CD4-positive, alpha-beta T cell (primary cell): ENCODE results near the gene HBG1. TPM values are rescaled to one million over a fixed set of nuclear protein-coding genes. Genes with fewer than 3 reads are reported as not detected.

Source experiments
- ATAC-seq: fragments of 200-7000 bp; cut with Tn5 transposase; one replicate; pipeline ENCODE4 v1.10.0; 2022; ENCODE audit warnings: mild to moderate bottlenecking; ENCODE audit not compliant: poor library complexity
- CTCF ChIA-PET: fragments of 350-600 bp; sonication (Branson Sonifier 250); formaldehyde crosslinking; loops from one replicate; lab custom pipeline; 2021; ENCODE audit warnings: antibody characterized with exemption, inconsistent platforms; lab: Charles Lee
- POLR2A ChIA-PET: fragments of 350-600 bp; sonication (Branson Sonifier 250); formaldehyde crosslinking; loops from one replicate; lab custom pipeline; 2021; ENCODE audit warnings: antibody characterized with exemption, inconsistent platforms; lab: Charles Lee
- DNase-seq, 14 experiments: peaks; one replicate each; pipeline ENCODE4 v3.0.0-alpha.2; 2013 to 2020; ENCODE audit warnings: mixed read lengths in 2 of 14
- H3K27ac ChIP-seq, 2 donors: one replicate each; pipeline versions ENCODE4 v1.5.1 to v1.7.0; 2013; ENCODE audit warnings: low read length in 2 of 2, low read depth in 1 of 2, mild to moderate bottlenecking in 1 of 2
- H3K27me3 ChIP-seq, 2 experiments: 1 replicate in 1 of 2; 2 replicates in 1 of 2; pipeline versions ENCODE4 v1.6.1 to v1.7.0; 2013; ENCODE audit warnings: low read length in 2 of 2, control low read depth in 1 of 2, mild to moderate bottlenecking in 1 of 2, moderate library complexity in 1 of 2; ENCODE audit not compliant: insufficient read depth in 2 of 2, control insufficient read depth in 1 of 2
- H3K36me3 ChIP-seq: one replicate; pipeline ENCODE4 v1.6.1; 2013; ENCODE audit warnings: low read length, control low read depth; ENCODE audit not compliant: insufficient read depth
- H3K4me1 ChIP-seq: one replicate; pipeline ENCODE4 v1.6.1; 2013; ENCODE audit warnings: low read length, control low read depth; ENCODE audit not compliant: insufficient read depth
- H3K4me3 ChIP-seq: one replicate; pipeline ENCODE4 v1.5.1; 2013; ENCODE audit warnings: mild to moderate bottlenecking, low read length, moderate library complexity
- H3K9me3 ChIP-seq, 2 experiments: 1 replicate in 1 of 2; 2 replicates in 1 of 2; pipeline versions ENCODE4 v1.6.1 to v1.7.0; 2013; ENCODE audit warnings: low read length in 2 of 2, mild to moderate bottlenecking in 2 of 2, control low read depth in 1 of 2, moderate library complexity in 1 of 2; ENCODE audit not compliant: control insufficient read depth in 1 of 2, insufficient read depth in 1 of 2
- H3K27ac Mint-ChIP-seq: one replicate; pipeline ENCODE4 v1.8.0; 2020; ENCODE audit warnings: mixed read lengths
- H3K27me3 Mint-ChIP-seq: one replicate; pipeline ENCODE4 v1.8.0; 2021; ENCODE audit warnings: mixed read lengths
- H3K36me3 Mint-ChIP-seq: one replicate; pipeline ENCODE4 v1.8.0; 2021; ENCODE audit warnings: low read depth, mixed read lengths
- H3K4me1 Mint-ChIP-seq: one replicate; pipeline ENCODE4 v1.8.0; 2021; ENCODE audit warnings: low read depth, mixed read lengths
- H3K4me3 Mint-ChIP-seq: one replicate; pipeline ENCODE4 v1.8.0; 2020; ENCODE audit warnings: mild to moderate bottlenecking, mixed read lengths
- H3K9me3 Mint-ChIP-seq: one replicate; pipeline ENCODE4 v1.8.0; 2020; ENCODE audit warnings: mixed read lengths
- intact Hi-C, 2 experiments: fragments of 100-400 bp; cut with DNase I in 1 of 2; cut with micrococcal nuclease in 1 of 2; formaldehyde crosslinking; loops; one replicate each; pipeline versions ENCODE4 v1.15.1 to v1.9.0; 2023 to 2025; cut with DNase I, micrococcal nuclease
- total RNA-seq, 174 experiments: library from RNA in 2 of 174; stranded (reverse) in 2 of 174; gene quantifications; one replicate each; pipeline ENCODE4 v1.2.3 and lab custom pipeline; 2021 to 2026
- TF ChIP-seq, protein P1 (sequence below): fragments of 200-600 bp; IDR thresholded peaks from one replicate; pipeline ENCODE4 v1.8.0; 2022; ENCODE audit warnings: antibody characterized with exemption, mild to moderate bottlenecking

Gene HBG1
- total RNA-seq, 2 experiments from 2014 or later: not detected

DNA sequence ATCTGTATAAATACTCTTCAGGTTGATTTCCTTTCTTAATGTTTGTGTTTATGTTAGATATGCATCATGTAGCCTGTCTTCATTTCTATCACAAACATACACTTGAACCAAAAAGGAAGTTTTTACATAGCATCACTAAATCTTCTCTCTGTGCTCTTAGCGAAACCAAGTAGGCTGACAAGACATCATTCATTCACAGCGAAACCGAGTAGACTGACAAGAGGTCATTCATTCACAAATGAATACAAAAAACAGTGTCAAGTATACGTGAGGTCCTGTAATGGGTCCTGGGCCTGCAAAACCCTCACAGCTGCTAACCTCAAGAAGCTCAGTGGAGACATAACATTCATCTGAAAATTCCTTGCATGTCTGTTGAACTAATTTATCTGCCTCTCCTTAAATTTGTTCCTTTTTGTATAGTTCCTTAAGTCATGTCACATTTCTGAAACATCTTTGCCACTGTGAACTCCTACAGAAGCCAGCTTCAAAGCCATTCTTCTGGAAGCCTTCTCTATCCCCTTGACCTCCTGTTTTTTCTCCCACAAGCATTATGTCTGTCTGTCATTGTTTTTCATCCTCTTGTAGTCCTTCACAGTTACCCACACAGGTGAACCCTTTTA, 29.9 kb upstream of the HBG1 start:
- CTCF ChIA-PET: no interaction called here
- no peak overlapping the region for H3K4me3 Mint-ChIP-seq

DNA sequence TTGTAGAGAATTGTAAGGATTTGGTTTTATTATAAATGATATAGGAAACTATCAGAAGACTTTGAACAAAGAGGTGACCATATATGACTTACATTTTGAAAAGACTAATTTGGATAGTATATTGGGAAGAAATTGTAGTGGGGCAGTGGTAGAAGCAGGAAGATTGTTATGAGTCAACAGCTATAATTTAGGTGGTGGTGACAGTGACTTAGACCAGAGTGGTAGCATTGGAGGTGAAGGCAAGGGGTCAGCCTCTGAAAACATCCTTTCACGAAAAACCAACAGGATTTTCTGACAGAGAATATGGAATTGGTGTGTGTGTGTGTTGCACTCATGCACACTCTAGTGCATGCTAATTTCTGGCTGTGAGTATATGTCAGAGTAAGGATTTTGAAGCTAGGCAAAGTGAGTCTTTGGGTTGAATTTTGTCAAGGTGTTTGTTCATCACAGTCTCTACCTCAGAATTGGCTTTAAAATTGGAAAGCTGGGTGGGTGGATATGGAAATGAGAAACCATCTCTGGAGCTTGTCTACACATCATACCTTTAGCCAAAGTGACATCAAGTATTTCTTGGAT, 28.2 kb upstream of the HBG1 start:
- no peaks in the 10 kb centered on the region for H3K27me3 Mint-ChIP-seq
- Histone ChIP-seq H3K27ac (no peak overlapping the region), H3K27me3 (no peaks in the 10 kb centered on the region), H3K4me3 (no peak overlapping the region), H3K9me3 (no peaks in the 10 kb centered on the region), H3K36me3 (no peaks in the 10 kb centered on the region), H3K4me1 (no peaks in the 10 kb centered on the region)
- no peaks in the 10 kb centered on the region for H3K4me1 Mint-ChIP-seq
- DNase-seq (no peak), ATAC-seq (no peak)
- no peak overlapping the region for H3K4me3 Mint-ChIP-seq
- intact Hi-C loops: no loop called here
- H3K27ac Mint-ChIP-seq: no peak overlapping the region
- CTCF ChIA-PET: no interaction called here
- no peaks in the 10 kb centered on the region for H3K36me3 Mint-ChIP-seq
- TF ChIP-seq, protein P1, sequence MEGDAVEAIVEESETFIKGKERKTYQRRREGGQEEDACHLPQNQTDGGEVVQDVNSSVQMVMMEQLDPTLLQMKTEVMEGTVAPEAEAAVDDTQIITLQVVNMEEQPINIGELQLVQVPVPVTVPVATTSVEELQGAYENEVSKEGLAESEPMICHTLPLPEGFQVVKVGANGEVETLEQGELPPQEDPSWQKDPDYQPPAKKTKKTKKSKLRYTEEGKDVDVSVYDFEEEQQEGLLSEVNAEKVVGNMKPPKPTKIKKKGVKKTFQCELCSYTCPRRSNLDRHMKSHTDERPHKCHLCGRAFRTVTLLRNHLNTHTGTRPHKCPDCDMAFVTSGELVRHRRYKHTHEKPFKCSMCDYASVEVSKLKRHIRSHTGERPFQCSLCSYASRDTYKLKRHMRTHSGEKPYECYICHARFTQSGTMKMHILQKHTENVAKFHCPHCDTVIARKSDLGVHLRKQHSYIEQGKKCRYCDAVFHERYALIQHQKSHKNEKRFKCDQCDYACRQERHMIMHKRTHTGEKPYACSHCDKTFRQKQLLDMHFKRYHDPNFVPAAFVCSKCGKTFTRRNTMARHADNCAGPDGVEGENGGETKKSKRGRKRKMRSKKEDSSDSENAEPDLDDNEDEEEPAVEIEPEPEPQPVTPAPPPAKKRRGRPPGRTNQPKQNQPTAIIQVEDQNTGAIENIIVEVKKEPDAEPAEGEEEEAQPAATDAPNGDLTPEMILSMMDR: no peak
- H3K9me3 Mint-ChIP-seq: no peaks in the 10 kb centered on the region
- POLR2A ChIA-PET: no interaction called here

More for the DNA sequence above, 29.9 kb upstream of the HBG1 start:
- TF ChIP-seq, protein P1: no peak
- DNase-seq (no peak), ATAC-seq (no peak)
- Mint-ChIP-seq H3K9me3 (no peaks in the 10 kb centered on the region), H3K36me3 (no peaks in the 10 kb centered on the region), H3K27ac (no peak overlapping the region), H3K4me1 (no peaks in the 10 kb centered on the region), H3K27me3 (no peaks in the 10 kb centered on the region)
- no peaks in the 10 kb centered on the region for H3K4me1 ChIP-seq
- no peaks in the 10 kb centered on the region for H3K27me3 ChIP-seq
- POLR2A ChIA-PET: no interaction called here
- H3K36me3 ChIP-seq: no peaks in the 10 kb centered on the region
- H3K9me3 ChIP-seq: no peaks in the 10 kb centered on the region
- intact Hi-C loops: no loop called here
- no peak overlapping the region for H3K4me3 ChIP-seq
- H3K27ac ChIP-seq: no peak overlapping the region

DNA sequence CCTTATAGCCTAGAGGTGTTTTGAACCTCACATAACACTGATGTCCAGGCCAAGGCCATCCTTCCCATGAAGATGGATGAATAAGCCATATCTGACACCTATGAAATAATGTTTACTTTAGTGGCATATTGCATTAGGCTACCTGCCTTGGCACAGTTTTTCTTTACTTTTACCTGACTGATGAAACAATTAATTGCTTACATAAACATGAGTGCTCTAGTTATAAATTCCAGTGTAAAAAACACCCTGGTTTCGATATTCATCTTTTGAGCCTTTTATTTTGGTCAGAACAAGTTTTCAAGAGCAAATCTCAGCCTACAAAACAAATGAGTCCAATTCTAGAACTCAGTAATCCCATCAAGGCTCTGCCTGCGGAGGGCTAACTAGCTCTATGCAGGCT, 27.0 kb upstream of the HBG1 start:
- CTCF ChIA-PET: no interaction called here
- no peaks in the 10 kb centered on the region for H3K9me3 ChIP-seq
- no peaks in the 10 kb centered on the region for H3K4me1 Mint-ChIP-seq
- no peaks in the 10 kb centered on the region for H3K27me3 Mint-ChIP-seq
- ATAC-seq: no peak
- H3K9me3 Mint-ChIP-seq: no peaks in the 10 kb centered on the region
- no peak for DNase-seq
- no peak overlapping the region for H3K4me3 Mint-ChIP-seq
- H3K36me3 ChIP-seq: no peaks in the 10 kb centered on the region
- H3K27ac ChIP-seq: no peak overlapping the region
- H3K27me3 ChIP-seq: no peaks in the 10 kb centered on the region
- H3K27ac Mint-ChIP-seq: no peak overlapping the region
- intact Hi-C loops: no loop called here
- POLR2A ChIA-PET: no interaction called here
- TF ChIP-seq, protein P1: no peak
- no peaks in the 10 kb centered on the region for H3K36me3 Mint-ChIP-seq
- H3K4me3 ChIP-seq: no peak overlapping the region
- H3K4me1 ChIP-seq: no peaks in the 10 kb centered on the region
